Retinal pigment epithelial cell (primary cell): ENCODE measurements around the gene MEDAG.

Source experiments
- DNase-seq: peaks from one replicate; pipeline ENCODE4 v3.0.0-alpha.2; 2010; ENCODE audit warnings: low read depth
- H3K4me3 ChIP-seq: 2 replicates; pipeline ENCODE4 v1.5.1; 2011; ENCODE audit warnings: mild to moderate bottlenecking, low read length, control low read depth, moderate library complexity
- TF ChIP-seq, protein P1 (sequence below): conservative IDR thresholded peaks from 2 replicates; pipeline ENCODE4 v1.5.1; 2011; ENCODE audit warnings: low read depth, low read length, control low read depth, inconsistent platforms

Gene MEDAG

DNA sequence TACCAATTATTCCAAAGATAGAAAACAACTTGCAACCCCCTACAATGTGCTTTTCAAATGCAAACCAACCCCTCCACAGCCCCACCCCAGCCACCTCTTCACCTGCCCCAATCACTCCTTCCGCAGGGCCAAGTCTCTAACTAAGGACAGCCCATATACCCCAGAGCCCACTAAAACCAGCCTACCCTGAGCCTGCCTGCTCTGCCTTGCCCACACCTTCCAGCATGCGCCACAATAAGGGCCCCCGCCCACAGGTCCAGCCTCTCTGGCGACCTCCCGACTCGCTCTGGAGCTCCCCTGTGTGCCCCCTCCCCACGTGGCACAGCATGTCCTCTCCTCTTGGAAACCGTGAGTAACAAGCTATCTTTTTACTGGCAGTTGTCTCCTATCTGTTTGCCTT is 42.8 kb upstream of the MEDAG start:
- DNase-seq = no peak

DNA sequence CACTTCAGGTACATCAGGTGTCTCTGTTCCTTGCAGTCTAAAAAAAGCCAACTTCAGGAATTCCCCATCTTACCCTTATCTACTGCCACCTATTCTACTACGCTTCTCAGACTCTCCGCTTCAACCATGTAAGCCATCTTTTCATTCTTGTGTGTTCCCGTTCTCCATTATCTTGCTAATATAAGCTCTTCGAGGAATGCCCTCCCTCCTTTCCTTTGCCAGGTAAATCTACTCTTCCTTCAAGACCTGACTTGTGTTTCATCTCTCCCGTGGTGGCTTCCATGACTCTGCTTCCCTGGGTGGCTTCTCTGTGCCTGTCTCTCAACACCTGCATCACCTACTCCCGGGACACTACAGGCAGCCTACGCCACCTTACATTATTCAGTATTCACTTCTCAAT is 42.3 kb upstream of the MEDAG start:
- TF ChIP-seq, protein P1, sequence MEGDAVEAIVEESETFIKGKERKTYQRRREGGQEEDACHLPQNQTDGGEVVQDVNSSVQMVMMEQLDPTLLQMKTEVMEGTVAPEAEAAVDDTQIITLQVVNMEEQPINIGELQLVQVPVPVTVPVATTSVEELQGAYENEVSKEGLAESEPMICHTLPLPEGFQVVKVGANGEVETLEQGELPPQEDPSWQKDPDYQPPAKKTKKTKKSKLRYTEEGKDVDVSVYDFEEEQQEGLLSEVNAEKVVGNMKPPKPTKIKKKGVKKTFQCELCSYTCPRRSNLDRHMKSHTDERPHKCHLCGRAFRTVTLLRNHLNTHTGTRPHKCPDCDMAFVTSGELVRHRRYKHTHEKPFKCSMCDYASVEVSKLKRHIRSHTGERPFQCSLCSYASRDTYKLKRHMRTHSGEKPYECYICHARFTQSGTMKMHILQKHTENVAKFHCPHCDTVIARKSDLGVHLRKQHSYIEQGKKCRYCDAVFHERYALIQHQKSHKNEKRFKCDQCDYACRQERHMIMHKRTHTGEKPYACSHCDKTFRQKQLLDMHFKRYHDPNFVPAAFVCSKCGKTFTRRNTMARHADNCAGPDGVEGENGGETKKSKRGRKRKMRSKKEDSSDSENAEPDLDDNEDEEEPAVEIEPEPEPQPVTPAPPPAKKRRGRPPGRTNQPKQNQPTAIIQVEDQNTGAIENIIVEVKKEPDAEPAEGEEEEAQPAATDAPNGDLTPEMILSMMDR = no peak
- no peak for DNase-seq
- H3K4me3 ChIP-seq = no peak overlapping the region

More for the DNA sequence above, 42.8 kb upstream of the MEDAG start:
- TF ChIP-seq, protein P1 = no peak
- H3K4me3 ChIP-seq = no peak overlapping the region

DNA sequence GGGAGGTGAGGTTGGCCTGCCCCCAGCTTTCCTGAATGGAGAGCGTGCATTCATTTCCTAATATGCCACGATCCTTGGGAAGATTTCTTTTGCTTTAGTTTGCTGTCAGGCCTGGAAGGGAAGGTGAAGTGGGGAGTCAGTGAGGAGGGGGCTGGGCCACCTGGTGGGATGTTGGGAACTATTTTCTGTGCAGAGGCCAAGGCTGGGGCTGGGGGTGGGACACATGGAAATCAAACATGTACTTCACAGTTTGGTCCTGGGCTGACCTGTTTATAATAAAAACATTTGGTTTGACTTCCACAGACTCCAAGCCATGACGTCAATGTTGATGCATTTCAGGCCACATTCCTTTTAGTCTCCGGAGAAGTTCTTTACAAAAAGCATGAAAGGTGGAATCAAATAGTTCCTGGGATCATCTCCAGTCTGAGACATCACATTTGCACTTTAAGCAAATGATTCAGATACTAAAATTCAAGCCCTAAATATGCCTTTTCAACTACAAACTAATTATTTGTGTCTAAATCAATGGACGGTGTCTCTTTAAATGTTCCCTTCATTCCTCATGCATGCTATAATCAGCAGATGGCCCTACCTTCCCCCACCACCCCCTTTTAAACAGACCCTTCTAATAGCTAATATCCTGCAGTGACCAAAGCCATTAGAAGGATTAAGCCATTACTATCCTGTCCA is 41.5 kb upstream of the MEDAG start:
- DNase-seq = peak; percentile 77
- TF ChIP-seq, protein P1 = no peak

DNA sequence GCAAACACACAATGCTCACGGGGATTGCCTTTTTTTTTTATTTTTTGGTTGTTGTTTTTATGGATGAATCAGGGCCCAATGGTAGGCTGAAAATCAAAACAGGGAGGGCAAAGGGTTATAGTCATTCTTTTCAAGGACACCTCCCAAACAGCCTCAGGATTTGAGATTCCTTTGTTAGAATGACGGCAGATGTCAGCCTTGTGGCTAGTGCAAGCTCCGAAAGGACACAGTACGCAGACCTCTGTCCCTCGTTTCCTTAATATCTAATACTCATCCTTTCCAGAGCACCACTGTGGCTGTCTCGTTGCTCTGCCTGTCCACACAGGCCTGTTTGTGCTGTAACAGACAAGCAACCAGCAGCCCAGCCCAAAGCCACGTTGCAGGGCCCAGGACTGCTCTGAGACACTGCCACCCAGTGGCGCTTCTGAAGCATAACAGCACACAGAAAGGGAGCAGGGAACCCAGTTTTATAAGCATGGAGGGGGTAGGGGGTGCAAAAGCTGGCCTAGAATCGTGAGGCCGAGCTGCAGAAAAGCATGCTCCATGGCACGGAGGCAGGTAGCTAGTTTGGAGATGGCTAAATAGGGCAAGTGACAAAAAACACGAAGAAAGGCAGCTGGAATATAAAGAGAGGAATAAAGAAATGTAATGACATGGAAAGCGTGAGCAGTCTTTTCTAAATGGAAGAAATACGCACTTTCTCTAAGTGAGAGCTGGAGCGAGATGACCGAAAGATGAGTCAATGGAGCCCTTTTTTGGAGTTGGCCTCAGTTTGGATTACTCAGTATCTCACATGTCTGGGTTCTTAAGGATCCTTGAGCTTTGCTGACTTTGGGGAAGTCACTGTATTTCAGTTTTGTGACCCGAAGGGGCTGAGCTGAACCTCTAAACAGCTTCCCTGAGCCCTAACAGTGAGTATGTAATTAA is 40.7 kb upstream of the MEDAG start:
- TF ChIP-seq, protein P1 = peak; percentile 94
- DNase-seq = peak; percentile 75
- H3K4me3 ChIP-seq = no peak overlapping the region

More for the DNA sequence above, 41.5 kb upstream of the MEDAG start:
- no peak overlapping the region for H3K4me3 ChIP-seq

DNA sequence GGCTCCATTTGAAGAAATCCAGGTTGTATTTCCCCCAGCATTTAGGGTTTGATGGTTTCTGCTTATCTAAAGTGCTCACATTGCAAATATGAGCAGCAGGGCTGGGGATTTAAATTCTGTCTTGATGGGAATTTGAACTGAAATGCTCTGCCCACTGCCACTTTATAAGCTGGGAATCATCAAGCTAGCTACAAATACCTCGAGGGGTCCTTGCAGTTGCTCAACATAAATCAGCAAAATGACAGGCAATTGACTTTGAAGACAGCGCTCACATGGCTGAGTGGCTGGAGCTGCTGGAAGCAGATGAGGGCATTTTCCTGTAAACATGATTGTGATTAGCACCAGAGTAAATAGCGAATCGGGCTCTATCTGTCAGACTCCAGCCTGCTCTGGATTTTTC is 39.4 kb upstream of the MEDAG start:
- no peak for DNase-seq
- TF ChIP-seq, protein P1 = no peak
- no peak overlapping the region for H3K4me3 ChIP-seq

DNA sequence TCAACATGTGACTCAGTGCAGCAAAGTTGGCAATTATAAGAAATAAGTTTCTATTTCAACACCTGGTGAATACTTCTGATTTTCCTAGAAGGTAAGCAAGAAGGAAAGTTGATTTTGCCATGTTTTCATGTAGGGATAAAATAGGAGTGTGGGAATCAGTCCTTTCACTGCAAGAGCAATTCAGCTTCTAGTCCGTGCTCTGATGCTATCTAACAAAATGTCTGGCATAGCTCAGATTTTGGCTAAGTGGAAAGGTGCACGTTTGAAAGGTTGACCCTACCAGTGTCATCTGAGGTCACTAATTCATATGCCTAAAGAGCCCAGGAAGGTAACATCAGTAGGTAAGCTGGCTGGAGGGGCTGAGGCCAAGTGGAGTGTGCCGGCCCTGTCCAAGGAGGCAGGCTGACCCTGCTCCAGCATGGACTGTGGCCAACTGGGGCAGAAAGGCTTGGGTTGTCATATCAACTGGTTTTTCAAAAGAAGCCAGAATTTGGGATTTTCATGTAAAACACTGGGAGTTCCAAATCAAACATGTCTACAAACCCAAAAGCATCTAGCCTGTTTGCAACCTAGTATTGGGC is 38.9 kb upstream of the MEDAG start:
- no peak for DNase-seq
- TF ChIP-seq, protein P1 = no peak
- H3K4me3 ChIP-seq = no peak overlapping the region
